Measurements from ENCODE around the gene FA2H. TPM values are rescaled to one million over a fixed set of nuclear protein-coding genes. Genes with fewer than 3 reads are reported as not detected.

Gene FA2H
- total and polyA plus RNA-seq, 12 donors, result 0.17 to 6.1 (median 0.33) TPM; not detected in 5

DNA sequence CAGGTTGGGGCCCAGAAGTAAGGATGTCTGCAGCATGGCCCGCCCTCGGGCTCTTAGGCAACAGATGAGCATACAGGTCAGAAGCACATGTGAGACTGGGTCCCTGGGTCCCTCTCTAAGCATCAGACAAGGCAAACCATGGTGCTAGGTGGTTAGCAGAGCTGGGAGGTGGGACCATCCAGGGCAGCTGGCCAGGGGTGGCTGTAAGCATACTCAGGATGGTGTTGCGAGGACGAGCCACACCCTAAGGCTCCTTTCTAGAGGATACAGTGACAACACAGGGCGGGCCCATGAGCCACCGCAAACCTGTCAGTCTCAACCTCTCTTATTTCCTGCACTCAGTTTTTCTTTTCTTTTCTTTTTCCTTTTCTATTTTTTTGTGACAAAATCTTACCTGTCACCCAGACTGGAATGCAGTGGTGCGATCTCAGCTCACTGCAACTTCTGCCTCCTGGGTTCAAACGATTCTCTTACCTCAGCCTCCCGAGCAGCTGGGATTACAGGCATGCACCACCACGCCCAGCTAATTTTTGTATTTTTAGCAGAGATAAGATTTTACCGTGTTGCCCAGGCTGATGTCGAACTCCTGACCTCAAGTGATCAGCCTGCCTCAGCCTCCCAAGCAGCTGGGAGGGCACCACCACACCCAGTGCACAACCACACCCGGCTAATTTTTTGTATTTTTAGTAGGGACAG lies 3.6 kb downstream of the FA2H start:
- Histone ChIP-seq H3K27ac (no peak overlapping the region), H3K36me3 (replicated peaks in 1 of 2) (no peaks in the 10 kb centered on the region), H3K4me3 (no peak overlapping the region), H3K4me1 (replicated peaks in 1 of 2) (peaks cover 6 to 15% of the 10 kb centered on the region in 2 donors), H3K9me3 (replicated peaks in 1 of 3) (no peaks in the 10 kb centered on the region), H3K27me3 (no peaks in the 10 kb centered on the region)
- 85 to 87% (median 85%) methylated on average over 13 of the region's 13 CpGs for WGBS, 4 donors
- TF ChIP-seq, protein P1, sequence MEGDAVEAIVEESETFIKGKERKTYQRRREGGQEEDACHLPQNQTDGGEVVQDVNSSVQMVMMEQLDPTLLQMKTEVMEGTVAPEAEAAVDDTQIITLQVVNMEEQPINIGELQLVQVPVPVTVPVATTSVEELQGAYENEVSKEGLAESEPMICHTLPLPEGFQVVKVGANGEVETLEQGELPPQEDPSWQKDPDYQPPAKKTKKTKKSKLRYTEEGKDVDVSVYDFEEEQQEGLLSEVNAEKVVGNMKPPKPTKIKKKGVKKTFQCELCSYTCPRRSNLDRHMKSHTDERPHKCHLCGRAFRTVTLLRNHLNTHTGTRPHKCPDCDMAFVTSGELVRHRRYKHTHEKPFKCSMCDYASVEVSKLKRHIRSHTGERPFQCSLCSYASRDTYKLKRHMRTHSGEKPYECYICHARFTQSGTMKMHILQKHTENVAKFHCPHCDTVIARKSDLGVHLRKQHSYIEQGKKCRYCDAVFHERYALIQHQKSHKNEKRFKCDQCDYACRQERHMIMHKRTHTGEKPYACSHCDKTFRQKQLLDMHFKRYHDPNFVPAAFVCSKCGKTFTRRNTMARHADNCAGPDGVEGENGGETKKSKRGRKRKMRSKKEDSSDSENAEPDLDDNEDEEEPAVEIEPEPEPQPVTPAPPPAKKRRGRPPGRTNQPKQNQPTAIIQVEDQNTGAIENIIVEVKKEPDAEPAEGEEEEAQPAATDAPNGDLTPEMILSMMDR (IDR thresholded peaks at IDR 0.05), result no peak
- no peak for TF ChIP-seq POLR2A (IDR thresholded peaks at IDR 0.05)
- intact Hi-C loops (cut with DNase I), result loop anchor here in 1 of 2 donors (10.0 kb wide), 1 partner anchor 56 kb away; no protein-coding TSS in a partner anchor
- DNase-seq, result peak in 1 of 7 donors; percentile 29

DNA sequence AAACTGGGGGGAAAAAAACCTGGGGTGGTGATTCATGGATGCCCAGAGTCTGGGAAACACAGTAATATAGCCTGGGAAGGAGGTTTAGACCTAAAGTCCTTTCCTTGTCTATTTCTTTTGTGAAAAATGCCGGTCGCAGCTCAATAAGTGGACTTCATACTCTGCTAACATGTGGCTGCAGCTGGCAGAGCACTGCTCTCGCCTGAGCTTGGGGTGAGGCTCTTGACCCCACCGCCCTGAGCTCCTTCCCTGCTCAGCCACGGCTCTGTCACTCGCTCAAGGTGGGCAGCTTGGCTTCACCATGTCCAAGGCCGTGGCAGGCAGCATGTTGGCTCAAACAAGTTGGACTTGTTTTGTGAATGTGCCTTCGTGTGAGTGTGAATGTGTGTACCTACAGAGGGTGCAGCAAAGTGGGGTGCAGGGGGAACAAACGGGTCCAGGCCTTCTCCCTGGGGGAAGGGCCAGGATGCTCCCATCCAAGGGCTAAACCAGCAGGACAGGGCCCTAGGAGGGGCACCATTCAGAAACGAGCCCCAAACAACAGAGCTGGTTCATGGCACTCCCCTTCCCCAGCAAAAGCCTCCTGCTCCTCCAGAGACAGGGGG lies 4.9 kb downstream of the FA2H start:
- H3K27me3 ChIP-seq, result no peaks in the 10 kb centered on the region
- H3K27ac ChIP-seq, result no peak overlapping the region
- H3K4me1 ChIP-seq (replicated peaks in 1 of 2), result peaks cover 6 to 8% of the 10 kb centered on the region in 2 donors
- WGBS, 4 donors, result 72 to 82% (median 75%) methylated on average over 9 to 10 of the region's 10 CpGs
- H3K9me3 ChIP-seq (replicated peaks in 1 of 3), result no peaks in the 10 kb centered on the region
- H3K4me3 ChIP-seq, result no peak overlapping the region
- intact Hi-C loops (cut with DNase I), result loop anchor here in 1 of 2 donors (10.0 kb wide), 1 partner anchor 55 kb away; no protein-coding TSS in a partner anchor
- no peaks in the 10 kb centered on the region for H3K36me3 ChIP-seq (replicated peaks in 1 of 2)
- TF ChIP-seq, protein P1 (IDR thresholded peaks at IDR 0.05), result no peak
- peak in 1 of 7 donors; percentile 20 for DNase-seq

DNA sequence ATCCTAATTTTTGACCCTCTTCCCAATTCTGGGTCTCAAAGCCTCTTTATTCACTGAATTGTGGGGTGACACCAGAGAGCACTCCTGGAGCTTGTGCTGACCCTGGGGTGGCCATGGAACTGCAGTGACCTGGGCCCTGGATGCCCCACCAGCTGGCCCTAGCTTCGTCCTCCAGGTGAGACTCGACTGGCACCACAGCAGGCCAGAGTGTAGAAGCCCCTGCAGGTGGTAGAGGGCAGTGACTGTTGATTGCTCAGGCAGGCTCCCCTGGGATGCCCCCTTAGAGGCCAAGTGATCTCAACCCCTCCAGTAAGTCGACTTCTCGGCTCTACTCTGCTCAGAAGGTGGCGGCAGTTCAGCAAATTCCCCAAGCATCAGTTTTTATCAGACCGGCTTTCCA lies 6.4 kb downstream of the FA2H start:
- Histone ChIP-seq H3K27ac (no peak overlapping the region), H3K36me3 (replicated peaks in 1 of 2) (no peaks in the 10 kb centered on the region), H3K27me3 (no peaks in the 10 kb centered on the region), H3K4me1 (replicated peaks in 1 of 2) (no peaks in the 10 kb centered on the region), H3K4me3 (no peak overlapping the region), H3K9me3 (replicated peaks in 1 of 3) (no peaks in the 10 kb centered on the region)
- WGBS, 4 donors, result 56 to 69% (median 64%) methylated on average over 3 to 6 of the region's 6 CpGs
- no peak for DNase-seq
- intact Hi-C loops (cut with DNase I), result no loop called here
- no peak for TF ChIP-seq POLR2A (IDR thresholded peaks at IDR 0.05)
- TF ChIP-seq, protein P1 (IDR thresholded peaks at IDR 0.05), result no peak

DNA sequence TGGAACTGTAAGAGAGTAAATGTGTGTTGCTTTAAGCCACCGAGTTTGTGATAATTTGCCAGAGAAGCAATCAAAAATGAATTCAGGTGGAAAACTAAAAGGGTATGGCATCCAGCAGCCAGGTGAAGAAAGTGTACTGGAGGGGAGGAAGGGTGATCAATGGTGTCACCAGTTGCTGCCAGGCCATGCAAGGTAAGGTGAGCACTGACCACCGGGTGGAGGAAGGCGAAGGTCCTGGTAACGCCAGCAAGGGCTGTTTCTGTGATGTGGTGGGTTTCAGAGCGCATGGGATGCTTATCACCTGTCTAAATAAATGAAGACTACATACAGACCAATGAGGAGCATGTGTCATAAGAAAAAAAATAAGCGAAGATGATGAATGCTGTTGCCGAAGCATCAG lies 6.9 kb downstream of the FA2H start:
- H3K27me3 ChIP-seq, result no peaks in the 10 kb centered on the region
- H3K4me1 ChIP-seq (replicated peaks in 1 of 2), result no peaks in the 10 kb centered on the region
- WGBS, 4 donors, result 79 to 81% (median 80%) methylated on average over 7 of the region's 7 CpGs
- no peaks in the 10 kb centered on the region for H3K36me3 ChIP-seq (replicated peaks in 1 of 2)
- no peaks in the 10 kb centered on the region for H3K9me3 ChIP-seq (replicated peaks in 1 of 3)
- no peak overlapping the region for H3K4me3 ChIP-seq
- intact Hi-C loops (cut with DNase I), result no loop called here
- peak in 1 of 7 donors; percentile 6 for DNase-seq
- TF ChIP-seq, protein P1 (IDR thresholded peaks at IDR 0.05), result no peak
- TF ChIP-seq POLR2A (IDR thresholded peaks at IDR 0.05), result no peak
- no peak overlapping the region for H3K27ac ChIP-seq
